HG02763 (cell line): ENCODE data around the gene SLC6A6.
"Not testable (repeated sequence)": the region's sequence is repeated elsewhere in the genome, so short reads cannot be mapped to it uniquely, and the experiment has no call there.

Experiments used
- ATAC-seq: cut with Tn5 transposase; IDR thresholded peaks from one replicate; pipeline ENCODE4 v1.9.1; 2021; ENCODE audit warnings: mild to moderate bottlenecking, moderate library complexity; ENCODE audit not compliant: unreplicated experiment

SLC6A6 gene

DNA sequence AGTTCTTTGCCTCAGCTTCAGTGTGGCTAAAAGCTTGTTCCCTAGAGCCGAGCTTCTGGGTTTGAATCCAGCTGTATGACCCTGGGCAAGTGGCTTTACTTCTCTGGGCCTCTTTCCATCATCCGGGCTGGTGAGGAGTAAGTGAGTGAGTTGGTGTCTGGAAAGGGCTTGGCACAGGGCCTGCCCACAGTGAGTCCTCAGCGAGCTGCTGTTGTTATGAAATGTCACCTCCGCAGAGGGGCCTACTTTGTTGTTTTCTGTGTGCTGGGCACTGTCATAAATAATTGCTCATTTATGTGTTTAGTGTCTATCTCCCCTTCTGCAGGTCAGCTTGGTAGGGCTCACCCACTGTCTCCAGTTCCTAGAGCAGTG is 31.7 kb downstream of the SLC6A6 start:
- no peak for ATAC-seq

DNA sequence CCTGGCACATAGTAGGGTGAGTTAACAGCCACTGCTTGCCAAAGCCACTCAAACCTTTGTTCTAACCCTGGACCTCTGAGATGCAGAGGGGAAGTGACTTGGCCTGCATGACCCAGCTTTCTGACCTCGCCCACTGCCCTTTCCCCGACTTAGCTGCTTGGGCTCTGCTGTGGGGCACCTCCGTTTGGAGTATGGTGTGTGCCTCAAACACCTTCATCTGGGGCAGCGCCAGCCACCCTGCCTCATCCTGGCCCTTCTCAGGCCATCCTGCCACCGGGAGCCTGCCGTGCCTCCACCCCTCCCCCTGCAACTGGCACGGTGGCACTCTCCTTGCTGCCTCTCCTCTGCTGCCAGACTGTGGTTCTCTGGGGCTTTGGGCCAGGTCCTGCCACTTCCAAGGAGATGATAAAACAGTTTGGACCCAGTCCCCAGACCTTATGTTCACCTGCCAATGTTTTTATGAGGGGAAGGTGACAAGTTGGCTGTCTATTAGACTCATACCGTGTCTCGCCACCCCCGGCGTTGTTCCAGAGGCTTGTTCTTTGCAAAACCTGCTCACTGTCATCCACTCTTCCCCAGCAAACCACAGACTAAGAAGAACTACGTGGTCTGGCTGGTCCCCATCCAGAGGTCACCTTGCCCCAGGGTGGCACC is 32.2 kb downstream of the SLC6A6 start:
- ATAC-seq = no peak

DNA sequence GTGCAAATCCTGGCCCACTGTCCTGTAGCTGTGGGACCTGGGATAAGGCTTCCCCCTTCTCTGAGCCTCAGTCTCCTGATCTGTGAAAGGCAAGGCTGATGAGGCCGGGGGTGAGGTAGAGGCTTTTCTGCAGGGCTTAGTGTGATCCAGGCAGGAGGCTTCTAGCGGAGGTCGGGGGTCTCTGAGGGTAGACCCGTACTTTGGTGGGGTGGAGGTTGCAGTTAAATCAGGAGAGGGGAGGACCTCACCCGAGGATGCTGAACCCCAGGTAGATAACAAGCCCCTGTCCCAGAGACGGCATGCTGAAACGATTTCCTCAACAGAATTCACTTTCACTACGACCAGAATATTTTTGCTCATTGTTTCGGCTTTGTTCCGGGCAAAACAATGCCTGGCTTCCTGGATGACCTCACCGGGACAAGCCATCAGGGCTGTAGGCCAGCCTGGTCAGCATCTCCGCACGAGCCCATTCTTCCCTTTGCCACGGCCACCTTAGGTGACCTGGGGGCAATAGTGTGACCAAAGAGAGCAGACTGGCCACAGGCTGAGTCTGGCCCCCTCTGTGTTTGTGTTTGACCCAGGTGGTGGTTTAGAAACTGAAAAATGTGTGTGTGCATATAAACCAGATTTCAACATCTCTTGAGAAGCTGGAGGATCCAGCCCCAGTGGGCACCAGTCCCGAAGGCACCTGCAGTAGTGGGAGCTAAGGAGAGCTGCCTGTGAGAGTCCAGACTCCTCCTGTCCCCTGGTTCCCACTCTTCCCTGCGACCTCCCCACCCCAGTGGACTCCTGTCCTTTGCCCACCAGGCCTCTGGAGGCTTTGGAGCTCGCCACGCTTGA is 33.0 kb downstream of the SLC6A6 start:
- no peak for ATAC-seq

DNA sequence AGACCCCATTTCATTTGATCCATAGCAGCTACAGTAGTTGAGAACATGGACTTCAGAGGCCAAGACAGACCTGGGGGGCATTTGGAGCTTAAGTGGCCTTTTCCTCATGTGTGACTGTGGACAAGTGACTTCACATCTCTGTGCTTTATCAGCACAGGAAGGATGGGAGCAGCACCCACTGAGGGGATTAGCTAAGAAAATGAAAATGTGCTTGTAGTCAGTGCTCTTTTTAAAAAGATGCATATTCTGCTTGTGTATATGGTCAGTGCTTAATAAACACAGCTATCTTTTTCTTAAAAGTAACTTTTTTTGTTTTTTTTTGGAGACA is 34.5 kb downstream of the SLC6A6 start:
- no peak for ATAC-seq

DNA sequence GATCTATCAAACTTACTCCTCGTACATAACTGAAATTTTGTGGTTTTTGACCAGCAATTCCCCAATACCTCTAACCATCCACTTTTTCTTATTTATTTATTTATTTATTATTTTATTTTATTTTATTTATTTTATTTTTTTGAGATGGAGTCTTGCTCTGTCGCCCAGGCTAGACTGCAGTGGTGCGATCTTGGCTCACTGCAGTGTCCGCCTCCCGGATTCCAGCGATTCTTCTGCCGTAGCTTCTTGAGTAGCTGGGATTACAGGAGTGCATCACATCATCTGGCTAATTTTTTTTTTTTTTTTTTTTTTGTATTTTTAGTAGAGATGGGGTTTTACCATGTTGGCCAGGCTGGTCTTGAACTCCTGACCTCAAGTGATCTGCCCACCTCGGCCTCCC is 35.3 kb downstream of the SLC6A6 start:
- ATAC-seq = not testable (repeated sequence)

DNA sequence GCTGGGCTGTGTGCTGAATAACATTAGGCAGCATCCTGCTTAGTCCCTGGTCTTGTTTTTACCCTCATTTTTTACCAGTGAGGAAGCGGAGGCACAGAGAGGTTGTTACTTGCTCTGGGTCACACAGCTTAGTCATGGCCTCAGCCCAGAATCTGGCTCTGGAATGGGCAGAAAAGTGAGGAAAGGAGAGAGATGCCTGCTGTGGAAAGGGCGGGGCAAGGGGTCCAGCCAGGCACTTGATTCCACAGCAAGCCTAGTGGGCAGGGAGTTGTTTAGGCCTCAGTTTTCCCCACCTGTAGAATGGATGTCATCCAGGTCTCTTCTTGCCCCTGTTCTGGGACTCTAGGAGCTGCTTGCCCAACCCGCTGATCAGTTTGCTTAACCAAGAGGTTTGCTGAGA is 35.9 kb downstream of the SLC6A6 start:
- ATAC-seq = no peak

DNA sequence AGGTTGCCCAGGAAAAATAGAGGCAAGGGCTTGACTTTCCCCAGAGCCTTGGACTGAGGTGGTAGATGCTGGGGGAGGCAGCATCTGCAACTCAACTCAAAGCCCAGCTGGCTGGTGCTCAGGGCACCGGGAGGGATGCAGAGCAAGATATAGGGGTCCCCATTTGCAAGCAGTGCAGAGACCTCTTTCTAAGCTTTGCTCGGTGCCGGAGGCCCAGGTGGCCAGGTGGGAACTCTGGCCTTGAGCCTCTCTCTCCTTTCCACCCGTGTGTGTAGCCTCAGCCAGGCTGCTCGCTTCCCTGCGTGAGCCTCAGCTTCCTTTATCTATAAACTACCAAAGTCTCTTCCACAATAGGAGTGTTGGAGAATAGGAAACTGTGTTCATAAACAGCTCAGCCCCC is 36.5 kb downstream of the SLC6A6 start:
- no peak for ATAC-seq

GRCh38 chr3:14439501-14440167 is 37.2 kb downstream of the SLC6A6 start:
- no peak for ATAC-seq

DNA sequence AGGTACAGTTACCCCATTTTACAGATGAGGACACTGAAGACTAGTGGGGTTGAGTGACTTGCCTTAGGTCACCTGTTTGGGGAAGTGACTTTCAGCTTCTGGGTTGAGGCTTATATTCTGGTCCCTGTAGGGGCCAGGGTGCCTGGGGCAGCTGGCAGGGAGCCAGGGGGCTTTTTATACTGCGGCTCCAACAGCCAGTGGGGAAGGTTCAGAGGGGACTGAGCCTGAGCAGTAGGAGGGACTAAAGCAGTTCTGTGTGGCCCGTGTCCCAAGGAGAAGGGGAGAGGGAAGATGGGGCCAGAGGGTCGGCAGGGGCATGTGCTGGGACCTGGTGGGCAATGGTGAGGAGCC is 37.7 kb downstream of the SLC6A6 start:
- no peak for ATAC-seq

DNA sequence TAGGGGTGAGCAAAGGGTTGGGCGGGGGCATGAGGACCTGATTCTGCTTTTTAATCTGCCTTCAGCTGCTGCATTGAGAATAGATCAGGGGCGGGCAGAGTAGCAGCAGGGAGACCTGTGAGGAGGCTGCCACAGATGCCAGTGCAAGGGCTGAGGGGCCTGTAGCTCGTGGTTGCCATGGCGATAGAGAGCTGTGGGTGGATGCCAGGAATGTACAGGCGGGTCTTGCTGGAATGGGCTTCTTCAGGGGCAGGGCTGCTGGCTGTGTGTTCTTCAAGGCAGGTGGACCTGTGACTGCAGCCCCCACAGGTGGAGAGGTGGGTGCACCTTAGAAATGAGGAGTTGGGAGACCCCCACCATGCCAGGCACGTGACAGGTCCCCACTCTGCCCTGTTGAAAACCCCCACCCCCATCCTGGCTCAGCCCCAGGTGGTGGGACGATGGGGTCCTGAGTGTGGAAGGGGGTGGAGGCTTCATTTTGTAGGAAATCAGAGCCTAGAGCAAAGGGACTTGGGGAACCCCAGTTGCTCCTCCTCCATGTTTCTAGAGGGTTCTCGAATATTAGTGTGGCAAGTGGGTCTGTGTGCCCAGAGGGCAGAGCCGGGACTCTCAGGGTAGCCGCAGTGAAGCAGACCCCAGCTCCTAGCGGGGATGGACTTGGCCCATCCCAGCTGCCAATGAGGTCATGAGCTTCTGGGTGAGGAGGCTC is 38.3 kb downstream of the SLC6A6 start:
- ATAC-seq = no peak

DNA sequence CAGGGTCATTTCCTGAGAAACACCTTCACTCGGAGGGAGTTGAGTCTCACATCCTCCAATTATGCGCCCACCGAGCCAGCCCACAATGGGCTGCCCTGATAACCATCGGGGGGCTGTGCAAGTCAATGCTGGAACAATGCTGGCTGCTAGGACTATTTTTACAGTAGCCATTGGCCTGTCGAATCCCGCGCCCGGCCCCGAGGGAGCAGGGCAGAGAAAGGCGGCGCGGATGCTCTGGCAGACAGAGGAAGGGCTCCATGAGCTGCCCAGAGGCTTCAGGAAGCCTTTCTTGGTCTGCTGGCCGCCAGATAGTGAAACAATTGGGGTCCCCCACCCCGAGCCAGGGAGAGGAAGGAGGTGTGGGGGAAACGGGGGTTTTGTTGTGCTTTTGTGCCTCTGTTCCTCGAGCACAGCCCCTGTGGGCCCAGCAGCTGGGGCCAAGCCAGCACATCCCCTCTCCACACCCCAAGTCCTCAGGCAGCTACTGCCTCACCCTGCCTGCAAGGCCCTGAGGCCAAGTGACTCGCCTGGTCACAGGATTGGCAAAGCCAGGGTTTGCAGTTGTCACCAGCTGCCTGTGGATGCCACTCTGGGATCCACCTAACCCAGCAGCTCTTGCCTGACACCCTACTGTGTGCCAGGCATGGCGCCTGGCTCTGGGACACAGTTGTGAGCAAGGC is 39.0 kb downstream of the SLC6A6 start:
- no peak for ATAC-seq

- ATAC-seq = no peak
These were observed 39.5 kb downstream of the SLC6A6 start for GRCh38 chr3:14441920-14442300.

DNA sequence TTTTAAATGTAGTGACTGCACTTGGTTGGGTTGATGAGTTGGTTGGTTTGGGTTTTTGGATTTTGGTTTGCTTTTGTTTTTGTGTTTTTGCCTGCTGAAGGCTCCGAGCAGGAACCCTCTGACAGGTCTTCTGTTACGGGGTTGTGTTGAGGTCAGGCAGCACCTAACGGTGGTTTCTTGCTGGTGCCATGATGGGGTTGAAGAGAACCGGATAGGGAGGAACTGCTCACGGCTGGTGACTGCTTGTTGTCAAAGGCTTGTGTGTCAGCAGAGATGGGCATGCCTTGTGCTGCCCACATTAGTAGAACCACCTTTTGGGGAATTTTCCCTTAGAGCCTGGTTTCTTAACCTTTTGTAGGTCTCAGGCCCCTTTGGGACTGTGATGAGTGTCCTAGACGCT is 42.0 kb downstream of the SLC6A6 start:
- no peak for ATAC-seq

GRCh38 chr3:14445773-14446172 is 43.4 kb downstream of the SLC6A6 start:
- ATAC-seq = no peak

DNA sequence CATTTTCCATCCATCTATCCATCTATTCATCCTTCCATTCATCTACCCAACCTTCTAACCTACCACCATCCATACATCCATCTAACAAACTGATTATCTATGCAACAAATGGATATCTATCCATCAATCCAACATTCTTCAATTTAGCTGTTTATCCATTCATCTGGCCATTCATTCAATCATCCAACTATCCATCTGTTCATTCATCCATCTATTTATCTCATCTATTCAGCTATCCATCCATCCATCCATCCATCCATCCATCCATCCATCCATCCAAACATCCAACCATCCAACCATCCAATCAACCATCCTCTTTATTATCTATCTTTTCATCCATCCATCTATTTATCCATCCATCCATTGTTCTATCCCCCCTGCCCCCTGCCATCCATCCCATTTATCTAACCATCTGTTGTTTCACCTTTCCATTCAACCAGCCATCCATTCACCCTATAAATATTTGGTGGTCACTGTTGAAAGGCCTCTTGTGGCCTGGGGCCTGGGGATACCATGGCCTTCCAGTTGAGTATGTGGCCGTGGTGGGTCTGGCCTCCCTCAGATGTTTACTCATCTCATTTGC is 44.7 kb downstream of the SLC6A6 start:
- no peak for ATAC-seq

DNA sequence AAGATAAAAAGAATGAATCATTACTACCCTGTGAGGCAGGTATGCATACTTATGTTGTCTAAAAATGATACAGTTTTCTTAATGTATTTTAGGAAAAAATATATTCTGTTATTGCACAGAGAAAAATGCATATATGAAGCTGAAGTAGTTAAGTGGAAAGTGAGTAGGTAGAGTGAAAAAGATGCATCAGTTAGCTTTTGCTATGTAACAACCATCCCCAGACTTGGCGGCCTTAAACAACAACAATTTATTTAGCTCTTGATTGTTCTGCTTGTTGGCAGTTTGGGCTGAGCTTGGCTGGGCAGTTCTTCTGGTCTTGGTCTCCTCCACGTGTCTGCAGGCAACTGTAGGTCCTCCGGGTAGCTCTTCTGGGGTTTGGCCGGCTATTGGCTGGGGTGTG is 45.7 kb downstream of the SLC6A6 start:
- no peak for ATAC-seq

DNA sequence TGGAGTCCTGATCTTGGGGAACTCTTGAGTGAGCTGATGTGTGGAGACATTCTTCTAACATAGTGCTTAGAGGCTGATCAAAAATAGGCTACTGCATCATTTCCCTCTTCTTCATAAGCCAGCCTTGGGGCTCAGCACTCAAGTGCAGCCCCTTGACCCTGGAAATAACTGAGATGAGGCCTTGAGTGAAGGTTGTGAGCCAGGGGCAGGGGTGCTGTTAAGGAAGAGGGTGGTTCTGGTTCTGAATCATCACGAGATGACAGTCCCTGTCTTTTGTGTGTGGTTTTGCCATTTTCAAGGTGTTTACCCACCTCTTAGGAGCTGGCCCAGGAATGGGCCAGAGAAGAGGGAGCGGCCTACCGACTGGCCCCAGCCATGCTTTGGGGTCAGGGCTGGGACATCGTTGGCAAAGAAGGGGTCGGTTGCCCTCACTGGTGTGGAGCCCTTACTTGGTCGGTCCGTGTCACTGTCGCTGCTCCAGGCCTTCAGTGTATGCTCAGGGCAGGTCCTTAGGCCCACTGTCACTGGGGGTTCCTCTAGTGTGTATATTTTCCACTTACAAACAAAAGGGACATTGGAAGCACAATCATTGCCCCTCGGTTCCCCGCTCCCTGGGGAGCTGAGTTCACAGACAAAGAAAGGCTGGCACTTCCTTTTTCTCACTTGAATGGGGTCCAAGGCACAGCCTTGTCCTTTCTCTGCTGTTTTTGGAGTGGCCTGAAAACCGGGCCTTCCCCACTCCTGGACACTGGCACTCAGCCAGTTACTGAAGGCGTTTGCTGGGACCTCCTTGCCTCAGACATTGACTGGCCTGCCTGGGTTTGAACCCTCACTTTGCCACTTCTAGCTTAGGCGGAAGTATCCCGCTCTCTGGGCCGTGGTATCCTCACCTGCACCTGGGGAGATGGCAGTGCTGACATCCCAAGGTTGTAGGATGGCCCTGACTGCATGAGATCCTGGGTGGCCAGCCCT is 46.6 kb downstream of the SLC6A6 start:
- ATAC-seq = no peak

- ATAC-seq = no peak
These were observed 48.1 kb downstream of the SLC6A6 start for GRCh38 chr3:14450506-14450905.

DNA sequence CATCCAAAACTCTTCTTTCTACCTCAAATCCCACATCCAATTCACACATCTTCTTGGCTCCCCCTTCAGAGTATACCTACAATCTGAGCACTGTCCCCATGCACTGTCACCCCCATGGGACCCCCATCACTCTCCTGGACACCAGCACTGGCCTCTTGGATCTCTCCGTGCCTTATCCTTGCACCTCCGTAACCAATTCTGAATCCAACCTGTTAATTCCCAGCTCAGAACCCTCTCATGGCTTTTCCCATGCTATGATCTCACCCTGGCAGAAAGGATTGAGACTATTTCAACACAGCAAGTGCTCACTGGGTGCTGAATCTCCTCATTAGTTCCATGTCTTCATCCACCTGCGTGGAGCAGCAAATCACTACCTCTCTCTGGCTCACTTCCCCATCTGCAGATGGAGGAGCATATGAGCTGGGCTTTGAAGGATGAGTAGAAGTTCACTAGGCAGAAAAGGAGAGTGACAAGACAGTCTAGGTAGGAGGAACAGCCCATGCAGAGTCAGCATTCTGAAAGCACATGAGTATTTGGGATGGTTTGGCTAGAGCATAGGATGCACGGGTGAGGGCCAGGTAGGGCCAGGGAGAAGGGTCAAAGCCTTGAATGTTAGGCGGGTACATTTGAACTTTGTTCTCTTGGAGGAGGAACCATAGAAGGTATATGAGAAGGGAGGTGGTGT is 48.7 kb downstream of the SLC6A6 start:
- ATAC-seq = no peak
